ENCODE measurements around the gene DDX25. TPM values are rescaled to one million over a fixed set of nuclear protein-coding genes. Genes with fewer than 3 reads are reported as not detected.

Gene DDX25
- total and polyA plus RNA-seq, 9 of the 15 experiments (the other 6 are each of a cell fraction or from before 2014, with no cell fraction given), result not detected

GRCh38 chr11:125890447-125891100, 13.7 kb upstream of the DDX25 start (continued):
- TF ChIP-seq RCOR1 (IDR thresholded peaks at IDR 0.05; ENCODE audit: borderline replicate concordance in 1 of 2, low read depth in 2 of 2, low read length in 2 of 2) (peak in 1 of 2 experiments; percentile 55; a peak in 1 of 4 replicates), FUS (optimal IDR thresholded peaks at IDR 0.05; ENCODE audit: low read depth, low read length) (no peak), DPF2 (IDR thresholded peaks at IDR 0.05) (peak; percentile 80)

DNA sequence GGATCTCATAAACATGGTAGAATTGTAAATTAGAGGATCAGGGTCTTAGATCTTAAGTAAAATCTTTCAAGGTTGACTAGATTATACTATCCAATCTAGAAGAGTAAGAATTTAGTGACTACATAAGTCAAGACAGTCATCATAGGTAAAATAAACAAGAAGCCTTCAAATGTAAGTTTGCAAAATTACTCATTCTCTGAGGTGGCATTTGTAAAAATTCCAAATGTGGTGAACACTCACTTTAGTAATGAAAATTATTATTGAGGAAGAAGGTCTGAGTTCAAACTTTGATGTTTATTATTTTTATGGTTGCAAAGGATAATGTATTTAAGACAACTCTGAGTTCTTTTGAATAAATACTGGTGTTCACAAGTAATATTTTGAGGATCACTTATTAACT, 12.2 kb upstream of the DDX25 start:
- CTCF ChIA-PET (ENCODE audit: low intra/inter-chr PET ratio), result no interaction called here
- no peak overlapping the region for H3K4me2 ChIP-seq (ENCODE audit: insufficient read depth, low read length)

More for the DNA sequence above, 12.2 kb upstream of the DDX25 start:
- BruUV-seq (replicated peaks), result no TSS peak
- no peaks in the 10 kb centered on the region for H3K9me1 ChIP-seq (ENCODE audit: control insufficient read depth, insufficient read depth, low read length)
- peaks cover 10 to 26% of the 10 kb centered on the region in 2 experiments for H3K4me1 ChIP-seq (replicated peaks in 1 of 2; ENCODE audit: control insufficient read depth in 2 of 2, insufficient read depth in 2 of 2, low read length in 2 of 2)
- 0 out of 3 replicates have a peak, but pooled peaks cover 5% of the 10 kb centered on the region for H3K79me2 ChIP-seq (ENCODE audit: control insufficient read depth, insufficient read depth, low read length)
- ATAC-seq (no peak), DNase-seq (ENCODE audit: extremely low read depth in 1 of 4, low spot score in 3 of 4) (no peak), FAIRE-seq (no peak)
- intact Hi-C loops (cut with micrococcal nuclease) (no loop called here), in situ Hi-C loops (cut with MboI) (loop anchor here (25.0 kb wide), 1 partner anchor 930 kb away; the partner anchor contains the start of gene CCDC15)
- H3K27me3 ChIP-seq (ENCODE audit: control insufficient read depth in 2 of 2, insufficient read depth in 2 of 2, low read length in 2 of 2), result no peaks in the 10 kb centered on the region
- no peak overlapping the region for H3K27ac ChIP-seq (ENCODE audit: extremely low read depth, low read depth, low read length)
- H2AFZ ChIP-seq (ENCODE audit: low read depth, low read length), result no peak overlapping the region
- no peaks in the 10 kb centered on the region for H3K9me3 ChIP-seq (replicated peaks; ENCODE audit: control insufficient read depth, insufficient read depth, low read depth, low read length)
- TF ChIP-seq, protein P1, sequence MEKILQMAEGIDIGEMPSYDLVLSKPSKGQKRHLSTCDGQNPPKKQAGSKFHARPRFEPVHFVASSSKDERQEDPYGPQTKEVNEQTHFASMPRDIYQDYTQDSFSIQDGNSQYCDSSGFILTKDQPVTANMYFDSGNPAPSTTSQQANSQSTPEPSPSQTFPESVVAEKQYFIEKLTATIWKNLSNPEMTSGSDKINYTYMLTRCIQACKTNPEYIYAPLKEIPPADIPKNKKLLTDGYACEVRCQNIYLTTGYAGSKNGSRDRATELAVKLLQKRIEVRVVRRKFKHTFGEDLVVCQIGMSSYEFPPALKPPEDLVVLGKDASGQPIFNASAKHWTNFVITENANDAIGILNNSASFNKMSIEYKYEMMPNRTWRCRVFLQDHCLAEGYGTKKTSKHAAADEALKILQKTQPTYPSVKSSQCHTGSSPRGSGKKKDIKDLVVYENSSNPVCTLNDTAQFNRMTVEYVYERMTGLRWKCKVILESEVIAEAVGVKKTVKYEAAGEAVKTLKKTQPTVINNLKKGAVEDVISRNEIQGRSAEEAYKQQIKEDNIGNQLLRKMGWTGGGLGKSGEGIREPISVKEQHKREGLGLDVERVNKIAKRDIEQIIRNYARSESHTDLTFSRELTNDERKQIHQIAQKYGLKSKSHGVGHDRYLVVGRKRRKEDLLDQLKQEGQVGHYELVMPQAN (IDR thresholded peaks at IDR 0.05; ENCODE audit: borderline replicate concordance), result no peak
- TF ChIP-seq ATF3 (IDR thresholded peaks at IDR 0.05) (no peak), ATF3 (CRISPR knock-in tag; conservative IDR thresholded peaks at IDR 0.05) (no peak), ZNF316 (IDR thresholded peaks at IDR 0.05) (no peak), MCM7 (IDR thresholded peaks at IDR 0.05) (no peak), ZNF75A (CRISPR knock-in tag; IDR thresholded peaks at IDR 0.05) (no peak), YBX1 (IDR thresholded peaks at IDR 0.05) (no peak), TSC22D4 (tag; IDR thresholded peaks at IDR 0.05) (no peak), MTA1 (IDR thresholded peaks at IDR 0.05; ENCODE audit: borderline replicate concordance) (no peak), TBP (optimal IDR thresholded peaks at IDR 0.05; ENCODE audit: low read depth, low read length) (no peak), NR1H2 (CRISPR knock-in tag; IDR thresholded peaks at IDR 0.05) (no peak)
- TF ChIP-seq, protein P2, sequence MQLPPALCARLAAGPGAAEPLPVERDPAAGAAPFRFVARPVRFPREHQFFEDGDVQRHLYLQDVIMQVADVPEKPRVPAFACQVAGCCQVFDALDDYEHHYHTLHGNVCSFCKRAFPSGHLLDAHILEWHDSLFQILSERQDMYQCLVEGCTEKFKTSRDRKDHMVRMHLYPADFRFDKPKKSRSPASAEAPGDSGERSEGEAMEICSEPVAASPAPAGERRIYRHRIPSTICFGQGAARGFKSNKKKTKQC (CRISPR knock-in tag; IDR thresholded peaks at IDR 0.05), result no peak
- TF ChIP-seq, protein P3, sequence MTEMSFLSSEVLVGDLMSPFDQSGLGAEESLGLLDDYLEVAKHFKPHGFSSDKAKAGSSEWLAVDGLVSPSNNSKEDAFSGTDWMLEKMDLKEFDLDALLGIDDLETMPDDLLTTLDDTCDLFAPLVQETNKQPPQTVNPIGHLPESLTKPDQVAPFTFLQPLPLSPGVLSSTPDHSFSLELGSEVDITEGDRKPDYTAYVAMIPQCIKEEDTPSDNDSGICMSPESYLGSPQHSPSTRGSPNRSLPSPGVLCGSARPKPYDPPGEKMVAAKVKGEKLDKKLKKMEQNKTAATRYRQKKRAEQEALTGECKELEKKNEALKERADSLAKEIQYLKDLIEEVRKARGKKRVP (CRISPR knock-in tag; IDR thresholded peaks at IDR 0.05), result no peak
- POLR2A ChIA-PET, result interaction anchor here (0.5 kb wide), 1 partner anchor 40 kb away, joined by 4 read pairs; no protein-coding TSS in a partner anchor
- H4K20me1 ChIP-seq (replicated peaks; ENCODE audit: control insufficient read depth, insufficient read depth, low read length), result no peaks in the 10 kb centered on the region
- H3K4me3 ChIP-seq, result no peak overlapping the region
- H3K9ac ChIP-seq (ENCODE audit: insufficient read depth in 1 of 2, low read depth in 2 of 2, low read length in 2 of 2), result no peak overlapping the region
- peaks cover 47% of the 10 kb centered on the region for H3K36me3 ChIP-seq (ENCODE audit: control insufficient read depth, insufficient read depth, low read length)

Measured in K562 (cell line).